Breast epithelium (tissue), 4 donors: ENCODE results near the gene DACH1. TPM values are rescaled to one million over a fixed set of nuclear protein-coding genes. Genes with fewer than 3 reads are reported as not detected.

Source experiments
- DNase-seq, 2 donors: peaks; one replicate each; pipeline ENCODE4 v3.0.0-alpha.2; 2019; ENCODE audit warnings: low spot score in 2 of 2
- H3K27ac ChIP-seq, 2 donors: fragments of 200-600 bp; sonication (generic) in 1 of 2; one replicate each; pipeline ENCODE4 v1.5.1; 2016 to 2019; ENCODE audit warnings: mild to moderate bottlenecking in 1 of 2
- H3K27me3 ChIP-seq, 2 donors: fragments of 200-600 bp; sonication (generic) in 1 of 2; one replicate each; pipeline versions ENCODE4 v1.5.1 to v1.6.0; 2017 to 2019; ENCODE audit warnings: control low read depth in 1 of 2, mild to moderate bottlenecking in 1 of 2
- H3K36me3 ChIP-seq: fragments of 200-600 bp; one replicate; pipeline ENCODE4 v1.5.1; 2019
- H3K4me1 ChIP-seq, 2 donors: fragments of 200-600 bp; sonication (generic); one replicate each; pipeline ENCODE4 v1.5.1; 2016 to 2019; ENCODE audit warnings: control low read depth in 1 of 2
- H3K4me3 ChIP-seq, 3 donors: fragments of 200-600 bp; sonication (generic); 1 replicate in 2 of 3; 2 replicates in 1 of 3; pipeline ENCODE4 v1.5.1; 2016 to 2019; ENCODE audit warnings: mild to moderate bottlenecking in 3 of 3, moderate library complexity in 2 of 3
- H3K9me3 ChIP-seq, 2 donors: fragments of 200-600 bp; sonication (generic) in 1 of 2; one replicate each; pipeline ENCODE4 v1.5.1; 2016 to 2019; ENCODE audit warnings: control low read depth in 1 of 2
- CTCF ChIP-seq, 3 donors: fragments of 450-650 bp; IDR thresholded peaks; one replicate each; pipeline ENCODE4 v1.5.1; 2016 to 2017; ENCODE audit warnings: antibody characterized with exemption in 3 of 3, mild to moderate bottlenecking in 3 of 3, moderate library complexity in 3 of 3
- POLR2A ChIP-seq: fragments of 450-650 bp; IDR thresholded peaks from one replicate; pipeline ENCODE4 v1.6.1; 2016; ENCODE audit warnings: antibody characterized with exemption, mild to moderate bottlenecking, moderate library complexity
- POLR2AphosphoS5 ChIP-seq, 3 donors: sonication (generic); formaldehyde crosslinking; IDR thresholded peaks; one replicate each; pipeline ENCODE4 v1.6.1; 2017; ENCODE audit warnings: antibody characterized with exemption in 3 of 3
- intact Hi-C: fragments of 100-400 bp; cut with DNase I; formaldehyde crosslinking; loops from one replicate; pipeline ENCODE4 v1.15.1; 2023; ENCODE audit warnings: low total_unique reads
- total RNA-seq, 3 donors: library from RNA; depleted of rRNA; stranded (reverse); fragments of >200 nt; gene quantifications; one replicate each; pipeline ENCODE4 v1.1.0, GENCODE V29; 2016

DACH1 gene
- total RNA-seq, 3 donors from 2014 or later, result 2.2 to 13.9 (median 11.5) TPM

GRCh38 chr13:71828564-71828963 is 38.4 kb downstream of the DACH1 start:
- Histone ChIP-seq H3K27ac (no peak overlapping the region), H3K4me3 (no peak overlapping the region), H3K27me3 (no peaks in the 10 kb centered on the region), H3K9me3 (no peaks in the 10 kb centered on the region), H3K4me1 (no peaks in the 10 kb centered on the region), H3K36me3 (no peaks in the 10 kb centered on the region)
- no peak for TF ChIP-seq POLR2AphosphoS5 (IDR thresholded peaks at IDR 0.05)
- no peak for TF ChIP-seq POLR2A
- no peak for TF ChIP-seq CTCF (IDR thresholded peaks at IDR 0.05)
- intact Hi-C loops, result no loop called here
- no peak for DNase-seq

GRCh38 chr13:71828117-71828516 is 38.9 kb downstream of the DACH1 start:
- Histone ChIP-seq H3K4me3 (no peak overlapping the region), H3K9me3 (no peaks in the 10 kb centered on the region), H3K27me3 (no peaks in the 10 kb centered on the region), H3K36me3 (no peaks in the 10 kb centered on the region), H3K4me1 (no peaks in the 10 kb centered on the region), H3K27ac (no peak overlapping the region)
- DNase-seq, result no peak
- TF ChIP-seq POLR2A (no peak), POLR2AphosphoS5 (IDR thresholded peaks at IDR 0.05) (no peak), CTCF (IDR thresholded peaks at IDR 0.05) (no peak)
- intact Hi-C loops, result no loop called here

- no peaks in the 10 kb centered on the region for H3K36me3 ChIP-seq
- no peaks in the 10 kb centered on the region for H3K27me3 ChIP-seq
- intact Hi-C loops, result no loop called here
- no peak overlapping the region for H3K27ac ChIP-seq
- H3K4me1 ChIP-seq, result no peaks in the 10 kb centered on the region
- TF ChIP-seq POLR2A (no peak), POLR2AphosphoS5 (IDR thresholded peaks at IDR 0.05) (no peak), CTCF (IDR thresholded peaks at IDR 0.05) (no peak)
- H3K4me3 ChIP-seq, result no peak overlapping the region
- no peaks in the 10 kb centered on the region for H3K9me3 ChIP-seq
- no peak for DNase-seq
Measured at GRCh38 chr13:71827241-71827640, 39.8 kb downstream of the DACH1 start.

- Histone ChIP-seq H3K4me1 (no peaks in the 10 kb centered on the region), H3K27me3 (no peaks in the 10 kb centered on the region), H3K36me3 (no peaks in the 10 kb centered on the region), H3K9me3 (no peaks in the 10 kb centered on the region), H3K4me3 (no peak overlapping the region), H3K27ac (no peak overlapping the region)
- no peak for DNase-seq
- intact Hi-C loops, result no loop called here
- TF ChIP-seq POLR2A (no peak), POLR2AphosphoS5 (IDR thresholded peaks at IDR 0.05) (no peak), CTCF (IDR thresholded peaks at IDR 0.05) (no peak)
Measured at GRCh38 chr13:71820699-71821098, 46.3 kb downstream of the DACH1 start.

- intact Hi-C loops, result no loop called here
- DNase-seq, result no peak
- H3K4me3 ChIP-seq, result no peak overlapping the region
- no peak overlapping the region for H3K27ac ChIP-seq
- H3K27me3 ChIP-seq, result no peaks in the 10 kb centered on the region
- no peaks in the 10 kb centered on the region for H3K9me3 ChIP-seq
- no peaks in the 10 kb centered on the region for H3K4me1 ChIP-seq
- no peaks in the 10 kb centered on the region for H3K36me3 ChIP-seq
- TF ChIP-seq CTCF (IDR thresholded peaks at IDR 0.05) (no peak), POLR2A (no peak), POLR2AphosphoS5 (IDR thresholded peaks at IDR 0.05) (no peak)
Measured at GRCh38 chr13:71817335-71817734, 49.7 kb downstream of the DACH1 start.
